Ishikawa (cell line): ENCODE results near the gene WNT7B.

Experiments used
- CEBPB ChIP-seq: IDR thresholded peaks from 2 replicates; pipeline ENCODE4 v1.6.1; 2012
- CREB1 ChIP-seq: IDR thresholded peaks from 2 replicates; pipeline ENCODE4 v1.6.1; 2012; ENCODE audit warnings: low read depth
- EGR1 ChIP-seq: IDR thresholded peaks from 2 replicates; pipeline ENCODE4 v1.6.1; 2012
- EP300 ChIP-seq: IDR thresholded peaks from 2 replicates; pipeline ENCODE4 v1.6.1; 2012; ENCODE audit warnings: borderline replicate concordance
- FOXM1 ChIP-seq: IDR thresholded peaks from 2 replicates; pipeline ENCODE4 v1.6.1; 2012; ENCODE audit warnings: low read depth, borderline replicate concordance
- NFIC ChIP-seq: IDR thresholded peaks from 2 replicates; pipeline ENCODE4 v1.6.1; 2012
- RAD21 ChIP-seq: IDR thresholded peaks from 2 replicates; pipeline ENCODE4 v1.6.1; 2012; ENCODE audit warnings: low read depth
- REST ChIP-seq: IDR thresholded peaks from 2 replicates; pipeline ENCODE4 v1.6.1; 2012; ENCODE audit warnings: low read depth, mild to moderate bottlenecking
- TAF1 ChIP-seq: IDR thresholded peaks from 2 replicates; pipeline ENCODE4 v1.6.1; 2012; ENCODE audit warnings: low read depth, mild to moderate bottlenecking
- TCF12 ChIP-seq: IDR thresholded peaks from 2 replicates; pipeline ENCODE4 v1.6.1; 2012; ENCODE audit warnings: low read depth
- TEAD4 ChIP-seq: IDR thresholded peaks from 2 replicates; pipeline ENCODE4 v1.6.1; 2012
- USF1 ChIP-seq: IDR thresholded peaks from 2 replicates; pipeline ENCODE4 v1.6.1; 2012
- YY1 ChIP-seq: IDR thresholded peaks from 2 replicates; pipeline ENCODE4 v1.6.1; 2012; ENCODE audit warnings: low read depth
- ZBTB7A ChIP-seq: IDR thresholded peaks from 2 replicates; pipeline ENCODE4 v1.6.1; 2012; ENCODE audit warnings: low read depth
- TF ChIP-seq, protein P1 (sequence below): IDR thresholded peaks from 2 replicates; pipeline ENCODE4 v1.6.1; 2012

Gene WNT7B

DNA sequence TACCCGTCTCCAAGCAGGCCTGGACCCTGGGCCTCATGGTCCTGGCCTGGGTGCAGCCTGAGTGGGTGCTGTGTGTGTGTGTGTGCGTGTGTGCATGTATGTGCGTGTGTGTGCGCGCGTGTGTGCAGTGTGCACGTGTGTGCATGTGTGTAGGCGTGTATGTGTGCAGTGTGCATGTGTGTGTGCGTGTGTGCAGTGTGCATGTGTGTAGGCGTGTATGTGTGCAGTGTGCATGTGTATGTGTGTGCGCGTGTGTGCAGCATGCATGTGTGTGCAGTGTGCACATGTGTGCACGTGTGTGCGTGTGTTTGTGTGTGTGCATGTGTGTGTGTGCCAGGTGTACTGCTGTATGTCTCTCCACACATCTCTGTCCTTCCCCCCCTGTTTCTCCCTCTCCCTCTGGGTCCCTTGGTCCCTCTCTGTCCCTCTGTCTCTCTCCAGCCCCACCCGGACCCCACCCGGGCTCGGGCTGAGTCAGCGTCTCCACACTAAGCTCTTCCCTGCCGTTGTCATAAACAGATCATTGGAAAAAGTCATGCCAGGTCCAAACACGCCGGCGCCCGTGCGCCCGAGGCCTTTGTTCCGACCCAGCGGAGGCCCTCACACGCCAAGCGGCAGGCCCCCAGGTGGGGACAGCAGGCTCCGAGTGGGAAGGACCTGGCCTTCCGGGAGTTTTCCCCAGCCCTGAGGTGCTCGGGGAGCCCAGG lies 34.0 kb downstream of the WNT7B start:
- TF ChIP-seq CREB1, result no peak
- no peak for TF ChIP-seq EGR1
- TF ChIP-seq USF1, result no peak
- TF ChIP-seq, protein P1, sequence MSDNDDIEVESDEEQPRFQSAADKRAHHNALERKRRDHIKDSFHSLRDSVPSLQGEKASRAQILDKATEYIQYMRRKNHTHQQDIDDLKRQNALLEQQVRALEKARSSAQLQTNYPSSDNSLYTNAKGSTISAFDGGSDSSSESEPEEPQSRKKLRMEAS, result no peak
- no peak for TF ChIP-seq FOXM1
- TF ChIP-seq EP300, result no peak

DNA sequence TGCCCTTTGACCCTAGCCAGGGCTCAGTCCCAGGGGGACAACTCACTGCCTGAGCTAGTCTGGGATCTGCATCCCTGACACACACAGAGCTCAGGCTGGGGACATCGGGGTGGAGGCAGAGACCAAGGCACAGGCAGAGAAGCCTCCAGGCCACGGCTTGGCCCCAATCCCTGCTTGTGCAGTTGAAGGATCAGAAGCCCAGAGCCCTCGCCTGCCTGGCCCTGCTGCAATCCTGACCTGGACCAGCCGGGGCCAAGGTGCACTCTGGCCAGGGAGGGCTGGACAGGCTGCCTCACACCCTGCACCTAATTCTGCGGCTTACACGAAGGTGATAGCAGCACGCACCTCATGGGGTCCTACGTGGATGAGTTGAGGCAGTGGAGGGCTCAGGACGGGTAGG lies 34.6 kb downstream of the WNT7B start:
- no peak for TF ChIP-seq NFIC
- no peak for TF ChIP-seq FOXM1
- no peak for TF ChIP-seq YY1
- TF ChIP-seq EP300, result no peak
- no peak for TF ChIP-seq RAD21
- no peak for TF ChIP-seq TEAD4

- TF ChIP-seq TAF1 (no peak), CREB1 (no peak), TEAD4 (no peak), NFIC (no peak), CEBPB (no peak), ZBTB7A (no peak), USF1 (no peak), EP300 (no peak), RAD21 (no peak), REST (no peak), EGR1 (no peak)
- TF ChIP-seq, protein P1, result no peak
Measured at GRCh38 chr22:45938913-45939312, 38.0 kb downstream of the WNT7B start.

DNA sequence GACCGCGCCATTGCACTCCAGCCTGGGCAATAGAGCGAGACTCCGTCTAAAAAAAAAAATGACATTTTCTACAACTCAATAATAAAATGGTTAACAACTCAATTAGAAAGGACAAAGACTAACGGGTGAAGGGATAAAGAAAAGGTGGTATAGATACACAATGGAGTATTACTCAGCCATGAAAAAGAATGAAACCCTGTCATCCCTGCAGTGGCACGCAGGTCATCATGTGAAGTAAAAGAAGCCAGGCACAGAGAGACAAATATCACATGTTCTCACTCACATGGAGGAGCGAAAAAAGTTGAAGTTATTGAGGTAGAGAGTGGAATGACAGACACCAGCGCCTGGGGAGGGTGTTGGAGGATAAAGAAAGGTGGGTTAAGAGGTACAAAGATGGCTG lies 39.0 kb downstream of the WNT7B start:
- no peak for TF ChIP-seq CEBPB

DNA sequence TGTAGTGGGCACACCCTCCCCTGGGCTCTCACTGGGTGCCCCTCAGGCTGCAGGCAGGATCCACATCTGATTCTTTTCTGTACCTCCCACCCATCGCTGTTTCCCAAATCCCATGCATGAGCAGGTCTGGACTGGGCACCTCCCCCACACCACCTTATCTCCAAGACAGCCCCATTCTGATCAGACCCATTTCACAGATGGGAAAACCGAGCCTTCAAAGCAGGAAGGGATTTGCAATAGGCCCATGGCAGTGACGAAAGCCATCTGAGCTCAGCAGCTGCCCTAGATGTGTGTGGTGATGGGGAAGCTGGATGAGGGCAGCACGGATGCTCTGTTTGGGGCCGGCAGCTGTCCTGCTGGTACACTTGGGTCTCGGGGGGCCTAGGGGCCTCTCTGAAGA lies 41.4 kb downstream of the WNT7B start:
- TF ChIP-seq TCF12 (no peak), RAD21 (no peak), TEAD4 (no peak), YY1 (no peak), CREB1 (no peak), ZBTB7A (no peak), FOXM1 (no peak), CEBPB (no peak), EP300 (no peak), TAF1 (no peak), USF1 (no peak), REST (no peak), NFIC (no peak), EGR1 (no peak)
- TF ChIP-seq, protein P1, result no peak
